Breast epithelium (tissue), 3 donors: ENCODE data around the gene TRMT6.

Experiments
- POLR2A ChIP-seq: fragments of 450-650 bp; IDR thresholded peaks from one replicate; pipeline ENCODE4 v1.6.1; 2016; ENCODE audit warnings: antibody characterized with exemption, mild to moderate bottlenecking, moderate library complexity
- TF ChIP-seq, protein P1 (sequence below), 3 donors: fragments of 450-650 bp; IDR thresholded peaks; one replicate each; pipeline ENCODE4 v1.5.1; 2016 to 2017; ENCODE audit warnings: antibody characterized with exemption in 3 of 3, mild to moderate bottlenecking in 3 of 3, moderate library complexity in 3 of 3

DNA sequence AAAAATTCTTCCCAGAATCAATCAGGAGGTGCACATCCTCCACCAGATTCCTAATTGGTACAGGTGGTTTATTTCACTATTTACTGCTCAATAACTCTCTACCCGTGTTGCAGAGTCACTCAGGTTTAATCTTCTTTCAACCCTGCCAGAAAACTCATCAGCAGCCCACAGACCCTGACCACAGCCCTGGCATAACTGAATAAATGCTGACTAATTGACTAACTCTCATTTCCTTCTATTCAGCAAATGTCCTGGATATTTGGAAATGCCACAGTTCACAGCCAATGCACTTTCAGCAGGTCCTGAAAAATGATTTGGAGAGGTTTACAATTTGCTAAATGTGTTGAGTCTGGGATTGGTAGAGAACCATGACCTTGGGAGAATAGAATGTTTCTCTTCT lies 62.3 kb downstream of the TRMT6 start:
- TF ChIP-seq, protein P1, sequence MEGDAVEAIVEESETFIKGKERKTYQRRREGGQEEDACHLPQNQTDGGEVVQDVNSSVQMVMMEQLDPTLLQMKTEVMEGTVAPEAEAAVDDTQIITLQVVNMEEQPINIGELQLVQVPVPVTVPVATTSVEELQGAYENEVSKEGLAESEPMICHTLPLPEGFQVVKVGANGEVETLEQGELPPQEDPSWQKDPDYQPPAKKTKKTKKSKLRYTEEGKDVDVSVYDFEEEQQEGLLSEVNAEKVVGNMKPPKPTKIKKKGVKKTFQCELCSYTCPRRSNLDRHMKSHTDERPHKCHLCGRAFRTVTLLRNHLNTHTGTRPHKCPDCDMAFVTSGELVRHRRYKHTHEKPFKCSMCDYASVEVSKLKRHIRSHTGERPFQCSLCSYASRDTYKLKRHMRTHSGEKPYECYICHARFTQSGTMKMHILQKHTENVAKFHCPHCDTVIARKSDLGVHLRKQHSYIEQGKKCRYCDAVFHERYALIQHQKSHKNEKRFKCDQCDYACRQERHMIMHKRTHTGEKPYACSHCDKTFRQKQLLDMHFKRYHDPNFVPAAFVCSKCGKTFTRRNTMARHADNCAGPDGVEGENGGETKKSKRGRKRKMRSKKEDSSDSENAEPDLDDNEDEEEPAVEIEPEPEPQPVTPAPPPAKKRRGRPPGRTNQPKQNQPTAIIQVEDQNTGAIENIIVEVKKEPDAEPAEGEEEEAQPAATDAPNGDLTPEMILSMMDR (IDR thresholded peaks at IDR 0.05): no peak
- no peak for TF ChIP-seq POLR2A
